Ectodermal cell (in vitro differentiated cells): ENCODE results near the gene MSRB3.

ENCODE experiments used
- H3K27ac ChIP-seq: 2 replicates; pipeline ENCODE4 v1.7.0; 2013; ENCODE audit warnings: mild to moderate bottlenecking, low read depth, low read length; ENCODE audit not compliant: insufficient read depth, poor library complexity, severe bottlenecking
- H3K27me3 ChIP-seq: 2 replicates; pipeline ENCODE4 v1.7.0; 2013; ENCODE audit warnings: mild to moderate bottlenecking, low read length; ENCODE audit not compliant: insufficient read depth, control insufficient read depth, poor library complexity, severe bottlenecking
- H3K36me3 ChIP-seq: one replicate; pipeline ENCODE4 v1.7.0; 2013; ENCODE audit warnings: low read length; ENCODE audit not compliant: control insufficient read depth, insufficient read depth
- H3K4me1 ChIP-seq: one replicate; pipeline ENCODE4 v1.7.0; 2013; ENCODE audit warnings: low read length; ENCODE audit not compliant: control insufficient read depth, insufficient read depth
- H3K4me3 ChIP-seq: 2 replicates; pipeline ENCODE4 v1.7.0; 2013; ENCODE audit warnings: low read depth, low read length, control low read depth; ENCODE audit not compliant: insufficient read depth
- H3K9me3 ChIP-seq: 2 replicates; pipeline ENCODE4 v1.7.0; 2013; ENCODE audit warnings: mild to moderate bottlenecking, low read length, moderate library complexity; ENCODE audit not compliant: control insufficient read depth
- WGBS, 2 experiments: methylation state at CpG; one replicate each; pipeline ENCODE4 v1.1.7; 2013; ENCODE audit warnings: missing lambda C conversion rate in 2 of 2; 5-methylcytosine and 5-hydroxymethylcytosine counted together

The MSRB3 gene

DNA sequence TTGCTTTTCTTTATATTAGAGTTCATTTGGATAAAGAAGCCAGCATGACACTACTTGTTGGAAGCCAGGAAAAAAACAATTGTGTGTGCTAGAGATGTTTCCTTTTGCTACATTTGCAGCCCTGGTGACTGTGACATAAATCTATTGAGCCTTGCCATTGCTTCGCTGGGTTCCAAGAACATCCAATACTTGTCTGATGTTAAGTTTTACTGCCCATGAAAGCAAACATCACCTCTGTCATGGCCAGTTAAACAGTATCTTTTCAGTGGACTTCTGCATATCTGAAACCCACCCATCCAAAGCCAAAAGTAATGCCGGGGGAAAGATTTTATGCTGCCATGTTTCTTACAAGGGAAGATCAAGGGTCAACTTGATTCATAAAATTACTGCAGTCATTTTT, 184.0 kb downstream of the MSRB3 start:
- Histone ChIP-seq H3K9me3 (no peaks in the 10 kb centered on the region), H3K27ac (no peak overlapping the region), H3K4me3 (no peak overlapping the region), H3K36me3 (no peaks in the 10 kb centered on the region), H3K4me1 (no peaks in the 10 kb centered on the region), H3K27me3 (no peaks in the 10 kb centered on the region)
- 99 to 100% methylated on average over 2 of the region's 2 CpGs for WGBS, 2 experiments

DNA sequence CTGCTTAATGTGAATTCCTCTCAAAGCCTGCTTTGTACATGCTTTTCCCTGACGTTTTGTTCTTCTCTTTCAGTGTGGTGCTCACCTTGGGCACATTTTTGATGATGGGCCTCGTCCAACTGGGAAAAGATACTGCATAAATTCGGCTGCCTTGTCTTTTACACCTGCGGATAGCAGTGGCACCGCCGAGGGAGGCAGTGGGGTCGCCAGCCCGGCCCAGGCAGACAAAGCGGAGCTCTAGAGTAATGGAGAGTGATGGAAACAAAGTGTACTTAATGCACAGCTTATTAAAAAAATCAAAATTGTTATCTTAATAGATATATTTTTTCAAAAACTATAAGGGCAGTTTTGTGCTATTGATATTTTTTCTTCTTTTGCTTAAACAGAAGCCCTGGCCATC, 184.6 kb downstream of the MSRB3 start:
- Histone ChIP-seq H3K27me3 (no peaks in the 10 kb centered on the region), H3K36me3 (no peaks in the 10 kb centered on the region), H3K27ac (no peak overlapping the region), H3K4me3 (no peak overlapping the region), H3K9me3 (no peaks in the 10 kb centered on the region), H3K4me1 (no peaks in the 10 kb centered on the region)
- WGBS, 2 experiments, result 91 to 94% methylated on average over 6 to 8 of the region's 9 CpGs

GRCh38 chr12:65463611-65464010, 185.1 kb downstream of the MSRB3 start:
- Histone ChIP-seq H3K27me3 (no peaks in the 10 kb centered on the region), H3K36me3 (no peaks in the 10 kb centered on the region), H3K4me1 (no peaks in the 10 kb centered on the region), H3K27ac (no peak overlapping the region), H3K9me3 (no peaks in the 10 kb centered on the region), H3K4me3 (no peak overlapping the region)
- WGBS, 2 experiments, result 90 to 92% methylated on average over 1 of the region's 1 CpG

GRCh38 chr12:65464930-65465329, 186.4 kb downstream of the MSRB3 start:
- Histone ChIP-seq H3K9me3 (no peaks in the 10 kb centered on the region), H3K36me3 (no peaks in the 10 kb centered on the region), H3K27me3 (no peaks in the 10 kb centered on the region), H3K4me1 (no peaks in the 10 kb centered on the region), H3K27ac (no peak overlapping the region), H3K4me3 (no peak overlapping the region)
- 97 to 99% methylated on average over 3 of the region's 3 CpGs for WGBS, 2 experiments

DNA sequence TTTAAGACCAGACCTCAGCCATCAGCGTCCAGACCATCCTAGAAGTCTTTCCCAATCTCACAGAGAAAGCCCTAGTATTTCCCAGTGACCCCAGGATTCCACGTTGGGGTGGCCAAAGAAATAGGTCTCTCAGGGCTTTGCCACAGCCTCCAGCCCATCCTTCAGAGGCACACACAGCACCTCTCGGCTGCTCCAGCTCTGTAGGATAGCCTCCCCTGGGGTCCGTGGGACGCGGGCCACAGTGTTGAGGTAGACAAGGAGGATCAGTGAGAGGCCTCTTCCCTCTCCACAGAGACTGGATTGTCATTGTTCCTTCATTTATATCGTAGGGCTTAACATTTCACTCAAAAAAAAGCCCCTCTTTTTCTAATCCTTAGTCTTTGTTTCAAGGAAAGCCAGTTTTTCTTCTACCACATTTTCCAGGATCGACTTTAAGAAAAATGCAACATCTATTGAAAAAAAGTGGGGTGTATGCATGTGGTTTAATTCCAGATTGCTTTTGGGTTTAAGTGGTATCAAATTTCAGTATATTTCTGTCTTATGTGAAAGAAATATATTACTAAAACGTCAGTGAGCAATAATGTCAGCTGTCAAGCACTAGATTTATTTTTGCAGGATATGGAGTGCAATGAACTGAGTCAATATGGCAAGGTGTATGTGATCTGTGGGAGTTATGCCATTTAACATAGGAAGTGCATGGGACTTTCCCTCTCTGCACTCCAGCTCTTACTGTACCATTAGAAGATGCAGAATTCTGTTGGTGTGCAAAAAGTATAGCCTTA, 187.5 kb downstream of the MSRB3 start:
- H3K36me3 ChIP-seq, result no peaks in the 10 kb centered on the region
- H3K4me3 ChIP-seq, result no peak overlapping the region
- no peak overlapping the region for H3K27ac ChIP-seq
- no peaks in the 10 kb centered on the region for H3K4me1 ChIP-seq
- no peaks in the 10 kb centered on the region for H3K9me3 ChIP-seq
- 88 to 92% methylated on average over 9 of the region's 9 CpGs for WGBS, 2 experiments
- no peaks in the 10 kb centered on the region for H3K27me3 ChIP-seq

DNA sequence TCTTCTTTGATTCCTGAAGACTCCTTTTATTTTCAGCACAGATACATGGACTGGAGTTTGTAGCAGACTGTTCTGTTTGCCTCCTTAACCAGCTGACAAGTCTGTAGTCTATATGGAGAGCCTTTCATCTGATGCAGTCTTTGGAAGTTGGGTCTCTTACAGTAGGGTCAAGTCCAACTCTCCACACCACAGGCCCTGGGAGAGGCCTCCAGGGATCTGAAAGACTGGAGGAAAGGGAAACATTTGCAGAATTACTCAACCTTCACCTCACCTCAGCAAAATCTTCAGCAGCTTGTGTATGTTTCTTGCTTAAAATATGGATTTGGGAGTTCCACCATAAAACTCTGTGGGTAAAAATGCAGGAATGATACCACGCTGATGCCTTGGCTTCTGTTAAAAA, 188.4 kb downstream of the MSRB3 start:
- no peaks in the 10 kb centered on the region for H3K27me3 ChIP-seq
- H3K36me3 ChIP-seq, result no peaks in the 10 kb centered on the region
- H3K4me3 ChIP-seq, result no peak overlapping the region
- H3K4me1 ChIP-seq, result no peaks in the 10 kb centered on the region
- no peaks in the 10 kb centered on the region for H3K9me3 ChIP-seq
- WGBS, 2 experiments, result 85 to 100% methylated on average over 1 of the region's 1 CpG
- H3K27ac ChIP-seq, result no peak overlapping the region

- no peak overlapping the region for H3K27ac ChIP-seq
- H3K36me3 ChIP-seq, result no peaks in the 10 kb centered on the region
- 91% methylated on average over 6 of the region's 6 CpGs for WGBS, 2 experiments
- no peaks in the 10 kb centered on the region for H3K27me3 ChIP-seq
- H3K4me3 ChIP-seq, result no peak overlapping the region
- no peaks in the 10 kb centered on the region for H3K4me1 ChIP-seq
- H3K9me3 ChIP-seq, result no peaks in the 10 kb centered on the region
Observed at GRCh38 chr12:65470256-65470655, 191.8 kb downstream of the MSRB3 start.

- no peaks in the 10 kb centered on the region for H3K27me3 ChIP-seq
- H3K27ac ChIP-seq, result no peak overlapping the region
- no peak overlapping the region for H3K4me3 ChIP-seq
- 93 to 98% methylated on average over 2 of the region's 2 CpGs for WGBS, 2 experiments
- H3K36me3 ChIP-seq, result no peaks in the 10 kb centered on the region
- H3K4me1 ChIP-seq, result no peaks in the 10 kb centered on the region
- no peaks in the 10 kb centered on the region for H3K9me3 ChIP-seq
Observed at GRCh38 chr12:65472079-65472478, 193.6 kb downstream of the MSRB3 start.

DNA sequence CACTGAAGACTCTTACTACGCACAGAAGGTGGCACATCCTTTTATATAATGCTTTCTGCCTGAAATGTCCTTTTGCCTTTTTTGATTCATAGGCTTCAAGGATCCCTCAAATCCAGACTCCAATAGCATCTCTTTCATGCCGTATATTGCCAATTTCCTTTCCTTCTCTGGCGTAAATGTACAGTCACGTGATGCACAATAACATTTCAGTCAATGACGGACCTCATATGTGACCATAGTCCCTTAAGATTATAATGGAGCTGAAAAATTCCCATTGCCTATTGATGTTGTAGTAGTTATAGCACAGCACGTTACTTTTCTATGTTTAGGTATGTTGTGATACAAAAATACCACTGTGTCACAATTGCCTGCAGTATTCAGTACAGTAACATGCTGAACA, 196.3 kb downstream of the MSRB3 start:
- 96 to 98% methylated on average over 6 of the region's 6 CpGs for WGBS, 2 experiments
- no peaks in the 10 kb centered on the region for H3K27me3 ChIP-seq
- H3K9me3 ChIP-seq, result no peaks in the 10 kb centered on the region
- H3K4me1 ChIP-seq, result no peaks in the 10 kb centered on the region
- no peak overlapping the region for H3K27ac ChIP-seq
- no peaks in the 10 kb centered on the region for H3K36me3 ChIP-seq
- no peak overlapping the region for H3K4me3 ChIP-seq

DNA sequence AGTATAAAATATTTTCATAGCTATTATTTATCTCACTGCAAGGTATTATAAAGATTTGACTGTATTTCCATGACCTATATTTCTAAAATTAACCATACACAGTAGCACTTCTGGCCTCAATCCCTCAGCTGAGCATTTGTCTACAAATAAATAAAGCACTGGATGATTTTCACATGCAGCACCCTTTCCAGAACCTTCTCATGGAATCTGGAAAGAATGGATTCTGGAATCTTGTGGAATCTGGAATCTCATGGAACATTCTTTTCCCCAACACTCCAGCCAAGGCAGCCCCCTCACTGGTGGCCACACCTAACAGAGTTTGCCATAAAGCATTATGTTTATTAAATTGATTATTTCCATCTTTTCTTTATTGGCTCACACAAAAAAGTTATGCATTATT, 199.2 kb downstream of the MSRB3 start:
- Histone ChIP-seq H3K27me3 (no peaks in the 10 kb centered on the region), H3K4me1 (no peaks in the 10 kb centered on the region), H3K9me3 (no peaks in the 10 kb centered on the region), H3K4me3 (no peak overlapping the region), H3K27ac (no peak overlapping the region), H3K36me3 (no peaks in the 10 kb centered on the region)
